K562 (cell line): ENCODE results near the gene CRYZL1.

Experiments used
- CTCF ChIP-seq, 3 experiments: IDR thresholded peaks in 2 of 3; conservative IDR thresholded peaks in 1 of 3; 2 replicates each; pipeline ENCODE4 v1.5.1; 2011 to 2012; ENCODE audit warnings: low read length in 3 of 3, mild to moderate bottlenecking in 3 of 3, control low read depth in 2 of 3, improper control_type of control experiment in 1 of 3, inconsistent platforms in 1 of 3, low read depth in 1 of 3, mixed read lengths in 1 of 3, moderate library complexity in 1 of 3; ENCODE audit not compliant: insufficient read depth in 2 of 3
- FOSL1 ChIP-seq: fragments of 200-800 bp; sonication (Bioruptor generic); conservative IDR thresholded peaks from 2 replicates; pipeline ENCODE4 v1.6.1; 2016; ENCODE audit warnings: missing genetic modification characterization, missing compliant biosample characterization
- FOXK2 ChIP-seq, 2 experiments: fragments of 450-650 bp; IDR thresholded peaks in 1 of 2; conservative IDR thresholded peaks in 1 of 2; 2 replicates each; pipeline ENCODE4 v1.6.1; 2016; ENCODE audit warnings: low read depth in 2 of 2, mild to moderate bottlenecking in 1 of 2
- IRF1 ChIP-seq: sonication (generic); formaldehyde crosslinking; IDR thresholded peaks from 2 replicates; pipeline ENCODE4 v1.8.0; 2022; ENCODE audit warnings: missing genetic modification reagents, mild to moderate bottlenecking, borderline replicate concordance
- MTA2 ChIP-seq: fragments of 450-650 bp; IDR thresholded peaks from 2 replicates; pipeline ENCODE4 v1.6.1; 2016; ENCODE audit warnings: low read depth
- POLR2A ChIP-seq: fragments of 450-650 bp; conservative IDR thresholded peaks from 2 replicates; pipeline ENCODE4 v1.6.1; 2016
- RBBP5 ChIP-seq: fragments of 200-600 bp; sonication (generic); IDR thresholded peaks from 2 replicates; pipeline ENCODE4 v1.6.1; 2012; ENCODE audit warnings: borderline replicate concordance, mild to moderate bottlenecking, low read length, control low read depth, inconsistent platforms; ENCODE audit not compliant: insufficient read depth, poor library complexity, severe bottlenecking
- SNRNP70 ChIP-seq: fragments of 200-400 bp; formaldehyde crosslinking; optimal IDR thresholded peaks from 2 replicates; pipeline ENCODE3; 2017; ENCODE audit warnings: low read depth, low read length
- TCF7 ChIP-seq: sonication (generic); IDR thresholded peaks from 2 replicates; pipeline ENCODE4 v1.6.1; 2016; ENCODE audit warnings: antibody characterized with exemption, borderline replicate concordance
- ZNF445 ChIP-seq: fragments of 250-450 bp; sonication (Bioruptor Pico); IDR thresholded peaks from 2 replicates; pipeline ENCODE4 v1.4.0; 2020; ENCODE audit warnings: low read depth, mild to moderate bottlenecking, moderate library complexity
- ZNF609 ChIP-seq: sonication (generic); formaldehyde crosslinking; IDR thresholded peaks from 2 replicates; pipeline ENCODE4 v1.8.1; 2023; ENCODE audit warnings: missing genetic modification reagents, mild to moderate bottlenecking, borderline replicate concordance

- TF ChIP-seq FOSL1 (tag) (no peak), ZNF609 (CRISPR knock-in tag) (no peak), TCF7 (no peak), CTCF (IDR thresholded peaks at IDR 0.05 in 2 of 3, conservative IDR thresholded peaks at IDR 0.05 in 1 of 3; ENCODE audit: insufficient read depth in 2 of 3, low read depth in 1 of 3, low read length in 3 of 3) (no peak), POLR2A (no peak), FOXK2 (conservative IDR thresholded peaks at IDR 0.05 in 1 of 2, IDR thresholded peaks at IDR 0.05 in 1 of 2; ENCODE audit: low read depth in 2 of 2) (no peak), IRF1 (no peak), SNRNP70 (no peak), ZNF445 (CRISPR knock-in tag) (no peak), RBBP5 (no peak), MTA2 (no peak)
Measured at GRCh38 chr21:33554982-33555344, 86.6 kb downstream of the CRYZL1 start.
